ENCODE data around the gene PRR7.

PRR7 gene

DNA sequence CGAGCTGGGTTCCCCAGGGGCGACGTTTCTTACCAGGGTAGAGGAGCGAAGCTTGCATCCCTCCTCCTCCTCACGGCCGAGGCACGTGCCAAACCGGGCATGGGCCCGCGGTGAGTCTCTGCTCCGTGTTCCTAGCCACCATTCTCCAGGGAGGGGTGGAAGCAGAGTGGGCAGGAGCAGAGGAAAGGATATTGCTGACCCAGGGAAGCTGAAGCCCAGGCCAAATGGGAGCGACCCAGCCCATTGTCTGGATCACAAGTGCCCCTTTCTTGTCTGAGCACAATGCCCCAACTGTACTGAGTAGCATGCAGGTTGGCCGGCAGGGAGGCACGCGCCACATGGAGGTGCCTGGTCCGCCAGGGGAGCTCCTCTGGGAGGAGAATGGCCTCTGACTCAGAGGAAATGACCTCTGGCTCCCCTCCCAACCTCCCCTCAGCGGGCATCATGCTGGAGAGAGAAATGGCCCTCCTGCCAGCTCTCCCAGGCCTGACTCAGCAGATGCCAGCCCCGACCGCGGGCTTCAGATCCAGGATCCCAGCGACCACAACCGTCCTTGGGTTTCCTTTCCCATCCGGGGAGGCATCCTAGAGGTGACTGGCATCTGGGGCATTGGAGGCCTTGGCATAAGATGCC, 1.1 kb downstream of the PRR7 start:
- peak; percentile 45 for DNase-seq (ENCODE audit: extremely low read depth, low read depth)
- TF ChIP-seq CTCF (IDR thresholded peaks at IDR 0.05; ENCODE audit: low read depth, low read length, missing control alignments) = no peak
- peak overlapping the region; percentile 57 for H3K4me3 ChIP-seq (replicated peaks; ENCODE audit: low read depth, low read length)

GRCh38 chr5:177448244-177448950, 1.8 kb downstream of the PRR7 start:
- H3K4me3 ChIP-seq (replicated peaks; ENCODE audit: low read depth, low read length) = peak overlapping the region; percentile 57
- TF ChIP-seq CTCF (IDR thresholded peaks at IDR 0.05; ENCODE audit: low read depth, low read length, missing control alignments) = no peak
- DNase-seq (ENCODE audit: extremely low read depth, low read depth) = no peak

DNA sequence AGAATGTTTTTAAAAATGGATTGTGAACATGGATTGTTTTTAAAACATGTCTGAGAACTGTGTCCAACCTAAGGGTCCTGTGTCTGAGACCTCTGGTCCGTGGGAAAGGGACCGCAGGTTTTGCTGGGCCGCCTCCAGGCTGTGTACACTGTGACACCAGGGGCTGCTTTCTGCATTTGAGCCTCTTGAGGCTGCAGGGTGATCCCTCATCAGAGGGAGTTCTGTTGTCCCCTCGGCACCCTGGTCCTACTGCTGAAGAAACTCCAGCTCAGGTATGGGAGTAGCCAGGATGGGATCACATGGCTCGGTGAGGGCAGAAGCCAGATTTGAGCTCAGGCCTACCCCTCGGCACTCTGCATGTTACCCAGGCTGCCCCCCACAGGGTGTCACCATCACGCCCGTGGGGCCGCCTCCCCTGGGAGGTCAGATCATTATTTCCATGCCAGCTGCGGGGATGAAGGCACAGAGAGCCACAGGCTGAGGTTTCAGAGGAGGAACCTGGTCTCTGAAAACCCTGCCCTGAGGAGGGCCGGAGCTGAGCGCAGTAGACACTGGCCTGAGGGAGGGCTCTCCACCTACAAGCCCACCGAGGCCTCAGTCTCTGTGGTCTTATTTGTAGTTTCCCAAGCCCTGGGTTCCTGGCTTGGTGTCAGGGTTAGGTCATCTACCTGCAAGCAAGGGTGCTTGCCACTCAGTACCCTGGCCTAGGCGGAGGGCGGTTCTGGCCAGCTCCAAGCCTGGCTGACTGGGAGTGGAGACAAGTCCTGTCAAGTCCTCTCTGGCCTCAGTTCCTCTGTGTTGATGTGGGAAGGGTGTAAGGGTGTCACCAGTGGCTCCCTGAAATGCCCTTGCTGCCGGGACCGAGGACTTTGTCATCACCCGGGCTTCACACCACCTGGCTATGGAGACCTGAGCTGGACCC, 2.8 kb downstream of the PRR7 start:
- no peak for TF ChIP-seq CTCF (IDR thresholded peaks at IDR 0.05; ENCODE audit: low read depth, low read length, missing control alignments)
- no peak overlapping the region for H3K4me3 ChIP-seq (replicated peaks; ENCODE audit: low read depth, low read length)

GRCh38 chr5:177450667-177451424, 4.2 kb downstream of the PRR7 start:
- DNase-seq (ENCODE audit: extremely low read depth, low read depth) = no peak
- no peak overlapping the region for H3K4me3 ChIP-seq (replicated peaks; ENCODE audit: low read depth, low read length)
- TF ChIP-seq CTCF (IDR thresholded peaks at IDR 0.05; ENCODE audit: low read depth, low read length, missing control alignments) = no peak

More for the DNA sequence above, 2.8 kb downstream of the PRR7 start:
- no peak for DNase-seq (ENCODE audit: extremely low read depth, low read depth)

- no peak for TF ChIP-seq CTCF (IDR thresholded peaks at IDR 0.05; ENCODE audit: low read depth, low read length, missing control alignments)
- H3K4me3 ChIP-seq (replicated peaks; ENCODE audit: low read depth, low read length) = no peak overlapping the region
- DNase-seq (ENCODE audit: extremely low read depth, low read depth) = no peak
Measured at GRCh38 chr5:177452688-177453638, 6.3 kb downstream of the PRR7 start.

Data from HFF-Myc (cell line).